GM18498 (cell line): Measurements from ENCODE around the gene SDF4.

Experiments
- ATAC-seq: cut with Tn5 transposase; IDR thresholded peaks from one replicate; pipeline ENCODE4 v1.9.1; 2021; ENCODE audit warnings: mild to moderate bottlenecking, moderate library complexity; ENCODE audit not compliant: unreplicated experiment

The SDF4 gene

DNA sequence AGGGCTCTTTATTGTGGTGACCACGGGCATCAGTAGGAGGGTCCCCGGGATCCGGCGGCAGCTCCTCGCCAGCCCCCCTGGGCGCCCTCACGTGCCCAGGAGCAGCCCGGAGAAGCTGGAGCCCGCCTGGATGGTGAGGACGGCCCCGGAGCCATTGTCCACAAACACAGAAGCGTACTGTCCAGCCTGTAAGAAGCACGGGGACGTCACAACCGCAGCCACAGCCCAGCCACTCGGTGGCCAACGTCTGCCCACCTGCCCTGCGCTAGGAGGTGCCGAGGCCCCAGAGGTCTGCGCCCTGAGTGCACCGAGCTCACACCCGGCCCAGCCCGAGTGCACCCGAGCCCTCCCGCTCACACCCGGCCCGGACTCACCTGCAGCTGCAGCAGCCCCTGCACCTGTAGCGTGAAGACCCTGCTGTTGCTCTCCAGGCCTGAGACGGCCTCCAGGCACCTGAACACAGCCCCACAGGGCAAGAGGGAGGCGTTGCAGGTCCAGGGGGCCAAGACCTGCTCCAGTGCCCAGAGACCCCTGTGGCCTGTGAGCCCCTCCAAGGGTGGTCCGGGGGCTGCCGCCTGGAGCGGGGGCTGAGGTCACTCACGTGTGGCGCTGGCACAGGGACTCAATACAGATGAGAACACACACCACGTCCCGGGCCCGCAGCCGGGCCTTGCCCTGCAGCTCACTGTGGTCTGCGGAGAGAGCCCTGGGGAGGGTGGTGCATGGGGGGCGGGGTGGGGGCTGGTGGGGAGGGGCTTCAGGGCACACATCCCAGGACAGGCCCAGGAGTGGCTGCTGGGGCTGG lies 10.9 kb upstream of the SDF4 start:
- no peak for ATAC-seq

DNA sequence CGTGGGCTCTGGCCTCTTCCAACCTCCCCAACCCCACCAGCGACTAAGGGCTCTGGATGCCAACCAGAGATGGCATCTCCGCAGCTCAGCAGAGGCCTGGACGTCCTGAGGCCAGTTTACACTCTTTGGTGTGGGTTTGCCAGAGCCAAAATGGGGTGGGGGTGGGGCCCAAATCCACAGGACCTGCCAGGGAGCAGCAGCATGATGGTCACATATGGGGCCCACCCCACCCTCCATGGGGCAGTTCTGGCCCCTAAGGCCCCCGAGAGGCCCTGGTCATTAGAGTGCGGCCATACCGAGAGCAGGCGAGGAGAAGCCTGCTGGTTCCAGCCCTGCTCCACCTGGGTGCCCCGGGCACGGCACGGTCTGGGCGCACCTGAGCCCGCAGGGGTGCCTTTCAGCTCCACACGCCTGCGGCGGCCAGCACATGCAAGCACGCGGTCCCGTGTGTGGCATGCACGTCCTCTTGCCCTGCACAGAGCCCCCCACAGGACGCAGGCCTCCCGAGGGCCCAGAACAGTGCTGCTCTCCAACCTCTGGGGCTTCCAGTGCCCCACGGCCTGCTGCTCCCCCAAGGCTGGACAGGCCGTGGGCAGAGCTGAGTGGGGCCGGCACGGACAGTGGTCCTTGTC lies 9.9 kb upstream of the SDF4 start:
- ATAC-seq = no peak

GRCh38 chr1:1240822-1241587 lies 9.2 kb upstream of the SDF4 start:
- no peak for ATAC-seq

- no peak for ATAC-seq
Measured at GRCh38 chr1:1240348-1240732, 8.5 kb upstream of the SDF4 start.

DNA sequence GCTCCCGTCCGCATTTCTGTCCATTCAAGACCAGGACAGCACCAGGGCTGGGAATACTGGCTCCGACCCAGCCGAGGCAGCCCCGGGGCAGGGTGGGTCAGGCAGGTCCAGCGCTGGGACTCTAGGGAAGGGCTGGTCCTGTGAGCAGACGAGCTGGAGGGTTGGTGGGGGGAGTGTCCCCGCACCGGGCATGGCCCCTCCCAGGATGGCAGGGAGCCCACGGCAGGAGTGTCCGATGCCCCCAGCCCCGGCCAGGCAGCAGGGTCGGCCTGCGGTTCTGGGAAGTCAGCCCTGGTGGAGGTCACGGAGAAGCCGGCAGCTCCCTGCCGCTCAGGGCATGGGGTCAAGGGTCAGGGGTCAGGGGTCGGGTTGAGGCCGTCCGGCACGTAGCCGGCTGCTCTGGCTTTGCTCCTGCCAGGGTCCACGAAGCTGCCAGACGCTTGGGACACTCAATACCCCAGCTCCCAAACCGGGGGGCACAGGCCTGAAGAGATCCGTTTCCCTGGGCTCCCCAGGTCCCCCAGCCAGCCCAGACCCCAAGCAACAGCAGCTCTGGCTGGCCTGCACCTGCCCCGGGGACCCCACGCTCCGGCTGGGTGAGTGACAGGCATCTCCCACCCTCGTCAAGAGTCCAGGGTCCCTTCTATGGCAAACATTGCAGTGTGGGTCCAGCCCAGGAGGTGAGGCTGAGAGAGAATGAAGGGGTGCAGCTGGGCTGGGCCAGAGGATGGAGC lies 8.0 kb upstream of the SDF4 start:
- no peak for ATAC-seq

GRCh38 chr1:1239227-1239613 lies 7.4 kb upstream of the SDF4 start:
- ATAC-seq = no peak

DNA sequence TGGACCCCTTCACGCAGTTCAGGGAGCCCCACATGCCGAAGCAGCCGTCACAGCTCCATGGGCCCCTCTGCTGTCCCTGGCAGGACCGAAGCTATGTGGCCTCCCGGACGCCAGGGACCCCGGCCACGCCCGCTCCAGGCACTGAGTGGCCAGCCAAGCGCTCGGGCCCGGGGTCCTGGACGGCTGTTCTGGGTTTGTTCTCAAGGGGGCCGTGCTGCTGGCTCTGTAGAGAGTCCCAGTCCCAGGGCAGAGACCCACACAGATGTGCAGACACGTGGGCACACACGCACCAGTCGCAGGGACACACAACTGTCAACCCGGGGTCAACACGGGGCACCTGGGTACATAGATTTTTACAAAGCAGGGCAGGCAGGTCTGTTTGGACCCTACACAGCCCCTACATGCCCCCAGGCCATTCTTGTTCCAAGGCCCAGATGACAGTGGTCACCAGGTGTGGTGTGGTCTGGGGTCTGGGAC lies 6.9 kb upstream of the SDF4 start:
- ATAC-seq = no peak

- no peak for ATAC-seq
Measured at GRCh38 chr1:1237874-1238701, 6.3 kb upstream of the SDF4 start.

- no peak for ATAC-seq
Measured at GRCh38 chr1:1236945-1237873, 5.4 kb upstream of the SDF4 start.

DNA sequence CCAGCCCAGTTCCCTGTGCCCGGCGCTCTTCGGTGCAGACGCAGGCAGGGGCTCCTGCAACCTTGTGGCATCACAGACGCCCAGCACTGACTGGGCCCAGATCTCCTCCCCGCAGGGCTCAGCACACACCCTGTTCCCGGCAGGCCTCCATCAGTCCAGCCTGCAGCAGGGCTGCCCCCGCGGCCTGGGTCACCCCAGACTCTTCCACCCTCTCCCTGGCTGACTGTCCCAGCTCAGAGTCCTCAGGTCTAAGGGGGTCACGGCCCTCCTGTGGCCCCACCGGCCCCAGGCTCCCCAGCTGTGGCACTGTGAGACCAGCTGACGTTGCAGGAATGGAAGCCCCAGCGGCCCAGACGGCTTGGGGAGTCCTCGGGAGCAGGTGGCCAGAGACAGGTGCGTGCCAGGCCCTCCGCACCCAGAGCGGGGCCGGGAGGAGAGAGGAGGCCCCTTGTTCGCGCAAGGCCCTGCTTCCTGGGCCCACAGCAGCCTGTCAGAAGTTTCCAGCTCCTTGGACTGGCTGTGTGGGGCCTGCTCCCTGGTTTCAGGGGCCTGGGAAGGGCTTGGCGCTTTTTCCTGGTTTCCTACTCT lies 4.5 kb upstream of the SDF4 start:
- ATAC-seq = no peak

GRCh38 chr1:1235016-1235744 lies 3.4 kb upstream of the SDF4 start:
- ATAC-seq = no peak

- ATAC-seq = no peak
Measured at GRCh38 chr1:1234180-1234808, 2.5 kb upstream of the SDF4 start.

GRCh38 chr1:1233567-1233892 lies 1.7 kb upstream of the SDF4 start:
- ATAC-seq = no peak

GRCh38 chr1:1232796-1233566 lies 1.2 kb upstream of the SDF4 start:
- no peak for ATAC-seq

GRCh38 chr1:1232208-1232795 lies 501 bp upstream of the SDF4 start, which contains the start of gene B3GALT6:
B3GALT6 (plus strand) TSS chr1:1232237; CDS start chr1:1232279, 42 bp downstream.
- no peak for ATAC-seq

DNA sequence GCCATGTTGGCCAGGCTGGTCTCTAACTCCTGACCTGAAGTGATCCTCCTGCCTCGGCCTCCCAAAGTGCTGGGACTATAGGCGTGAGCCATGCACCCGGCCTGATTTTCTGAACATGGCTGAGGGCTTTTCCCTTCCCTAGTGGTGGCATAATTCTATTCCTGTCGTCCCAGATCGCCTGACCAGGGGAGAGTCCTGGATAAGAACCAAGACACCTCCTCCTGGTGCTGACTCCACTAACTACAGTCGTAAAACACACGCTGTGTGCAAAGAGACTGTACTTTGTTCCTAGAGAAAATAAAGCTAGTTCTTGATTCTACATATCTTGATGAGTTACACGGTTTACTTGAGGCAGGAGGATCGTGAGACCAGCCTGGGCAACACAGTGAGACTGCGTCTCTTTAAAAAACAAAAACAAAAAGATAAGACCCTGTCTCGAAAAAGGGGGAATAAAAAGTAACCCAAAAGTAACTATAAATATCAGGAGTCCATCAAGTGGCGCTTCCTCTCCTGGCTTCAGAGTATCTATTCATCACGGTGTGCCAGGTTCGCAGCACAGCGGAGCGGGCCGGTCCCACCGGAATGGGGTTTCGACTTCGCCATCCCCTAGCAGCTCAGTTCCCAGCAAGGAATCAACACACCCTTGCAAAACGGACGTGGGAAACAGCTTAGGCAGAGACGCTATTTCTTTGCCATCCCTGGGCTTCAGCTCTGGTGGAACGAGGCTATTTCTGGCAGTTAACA lies 973 bp downstream of the SDF4 start:
- ATAC-seq = no peak
